Muscle of leg (tissue), 11 donors: ENCODE data around the gene SLIT3. TPM values are rescaled to one million over a fixed set of nuclear protein-coding genes. Genes with fewer than 3 reads are reported as not detected.
"Not testable (repeated sequence)": the region's sequence is repeated elsewhere in the genome, so short reads cannot be mapped to it uniquely, and the experiment has no call there.

Experiments used
- DNase-seq: peaks from one replicate; pipeline ENCODE4 v3.0.0; 2013
- H3K27ac ChIP-seq: one replicate; pipeline ENCODE4 v1.5.1; 2013; ENCODE audit warnings: mild to moderate bottlenecking, low read length, control low read depth
- H3K27me3 ChIP-seq: one replicate; pipeline ENCODE4 v1.6.1; 2013; ENCODE audit warnings: low read length; ENCODE audit not compliant: control insufficient read depth, insufficient read depth
- H3K36me3 ChIP-seq: one replicate; pipeline ENCODE4 v1.6.1; 2013; ENCODE audit warnings: low read length; ENCODE audit not compliant: control insufficient read depth, insufficient read depth
- H3K4me1 ChIP-seq: one replicate; pipeline ENCODE4 v1.6.1; 2013; ENCODE audit warnings: low read length; ENCODE audit not compliant: control insufficient read depth, insufficient read depth
- H3K4me3 ChIP-seq: one replicate; pipeline ENCODE4 v1.5.1; 2013; ENCODE audit warnings: low read length, control low read depth
- H3K9me3 ChIP-seq: replicated peaks from 2 replicates; pipeline ENCODE4 v1.6.1; 2013; ENCODE audit warnings: low read depth, low read length; ENCODE audit not compliant: control insufficient read depth
- WGBS: methylation state at CpG from one replicate; pipeline ENCODE4 v1.1.5; 2013; ENCODE audit warnings: missing lambda C conversion rate; ENCODE audit not compliant: insufficient coverage; 5-methylcytosine and 5-hydroxymethylcytosine counted together
- polyA plus RNA-seq, 8 donors: library from polyadenylated mRNA; unstranded; fragments of 120-200 nt; gene quantifications; one replicate each; pipeline versions ENCODE4 v1.2.1 to v1.2.3, GENCODE V29; 2013; ENCODE audit warnings: inconsistent platforms in 1 of 8, low replicate concordance in 1 of 8; ENCODE audit not compliant: insufficient read length in 8 of 8, insufficient read depth in 1 of 8
- total RNA-seq: library from RNA; stranded (reverse); fragments of 120-200 nt; gene quantifications from one replicate; pipeline ENCODE4 v1.2.4, GENCODE V29; 2013

The SLIT3 gene
- total and polyA plus RNA-seq, 9 donors: 5.2 to 36.4 (median 12.2) TPM

DNA sequence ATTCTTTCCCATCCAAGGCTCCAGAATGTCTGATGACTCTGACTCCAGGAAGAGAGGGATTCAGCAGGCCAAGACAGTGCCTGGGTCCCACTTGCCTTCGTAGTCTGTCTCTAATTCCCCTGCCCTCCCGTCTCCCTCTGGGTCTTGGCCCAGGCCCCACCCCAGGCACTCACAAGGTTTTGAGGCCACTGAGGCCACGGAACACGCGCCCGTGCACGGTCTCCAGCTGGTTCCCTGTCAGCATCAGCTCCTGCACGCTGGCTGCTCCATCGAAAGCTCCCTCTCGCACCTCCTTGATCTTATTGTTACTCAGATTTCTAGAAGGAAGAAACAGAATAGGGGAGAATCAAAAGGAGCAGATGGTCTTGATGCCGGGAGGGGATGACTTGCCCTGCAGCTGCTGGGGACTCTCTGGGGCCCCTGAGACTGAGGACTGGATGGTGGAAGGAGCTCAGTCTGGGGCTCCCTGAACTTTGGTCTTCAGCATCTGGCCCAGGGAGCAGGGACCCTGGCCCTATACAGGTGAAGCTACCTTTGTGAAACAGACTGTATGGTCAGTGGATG is 547.2 kb downstream of the SLIT3 start:
- Histone ChIP-seq H3K4me3 (no peak overlapping the region), H3K36me3 (no peaks in the 10 kb centered on the region), H3K27me3 (peaks cover 2% of the 10 kb centered on the region), H3K27ac (no peak overlapping the region), H3K4me1 (no peaks in the 10 kb centered on the region), H3K9me3 (no peaks in the 10 kb centered on the region)
- 82% methylated on average over 8 of the region's 11 CpGs for WGBS
- no peak for DNase-seq

DNA sequence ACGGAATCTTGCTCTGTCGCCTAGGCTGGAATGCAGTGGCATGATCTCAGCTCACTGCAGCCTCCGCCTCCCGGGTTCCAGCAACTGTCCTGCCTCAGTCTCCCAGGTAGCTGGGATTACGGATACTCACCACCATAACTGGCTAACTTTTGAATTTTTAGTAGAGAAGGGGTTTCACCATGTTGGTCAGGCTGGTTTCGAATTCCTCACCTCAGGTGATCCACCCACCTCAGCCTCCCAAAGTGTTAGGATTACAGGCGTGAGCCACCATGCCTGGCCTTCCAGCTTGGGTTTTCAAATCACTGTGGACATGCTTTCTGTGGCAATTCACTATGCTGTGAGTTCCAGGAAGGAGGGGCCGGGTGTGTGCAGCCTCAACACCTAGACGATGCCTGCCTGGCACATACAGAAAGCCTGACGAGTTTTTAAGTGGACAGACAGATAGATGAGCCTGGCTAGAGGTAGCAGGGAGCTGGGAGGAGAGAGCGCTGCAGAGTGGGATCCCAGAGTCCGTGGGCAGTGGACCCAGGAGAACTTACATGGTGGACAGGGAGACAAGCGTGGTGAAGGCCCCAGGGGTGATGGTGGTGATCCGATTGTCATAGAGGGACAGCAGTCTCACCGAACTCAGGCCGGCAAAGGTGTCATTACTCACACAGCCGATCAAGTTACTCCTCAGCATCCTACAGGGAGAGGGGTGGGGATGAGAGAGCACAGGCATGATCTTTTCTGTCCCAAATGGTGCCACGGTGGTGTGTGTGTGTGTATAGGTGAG is 548.3 kb downstream of the SLIT3 start:
- Histone ChIP-seq H3K36me3 (no peaks in the 10 kb centered on the region), H3K27me3 (peaks cover 2% of the 10 kb centered on the region), H3K4me3 (no peak overlapping the region), H3K9me3 (no peaks in the 10 kb centered on the region), H3K27ac (no peak overlapping the region), H3K4me1 (no peaks in the 10 kb centered on the region)
- 70% methylated on average over 8 of the region's 18 CpGs for WGBS
- DNase-seq: no peak

DNA sequence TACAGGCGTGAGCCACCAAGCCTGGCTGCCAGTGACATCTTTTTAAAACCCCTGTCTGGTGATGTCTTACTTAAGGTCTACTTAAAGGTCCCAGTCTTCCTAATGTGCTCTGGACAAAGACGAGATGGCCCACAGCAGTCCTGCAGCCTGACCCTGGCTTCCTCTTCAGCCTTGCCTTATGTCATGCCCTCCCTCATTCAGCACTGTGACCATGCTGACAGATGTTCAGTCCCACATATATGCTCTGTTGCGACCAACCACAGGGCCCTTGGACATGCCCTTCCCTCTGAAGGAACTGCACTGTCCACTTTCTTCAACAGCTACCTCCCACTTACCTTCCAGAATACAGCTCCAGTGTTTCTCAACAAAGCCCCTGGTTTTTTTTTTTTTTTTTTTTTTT is 548.9 kb downstream of the SLIT3 start:
- Histone ChIP-seq H3K4me3 (no peak overlapping the region), H3K27ac (no peak overlapping the region), H3K27me3 (peaks cover 2% of the 10 kb centered on the region), H3K9me3 (no peaks in the 10 kb centered on the region), H3K36me3 (no peaks in the 10 kb centered on the region), H3K4me1 (no peaks in the 10 kb centered on the region)
- DNase-seq: no peak
- WGBS: 90% methylated on average over 3 of the region's 3 CpGs

DNA sequence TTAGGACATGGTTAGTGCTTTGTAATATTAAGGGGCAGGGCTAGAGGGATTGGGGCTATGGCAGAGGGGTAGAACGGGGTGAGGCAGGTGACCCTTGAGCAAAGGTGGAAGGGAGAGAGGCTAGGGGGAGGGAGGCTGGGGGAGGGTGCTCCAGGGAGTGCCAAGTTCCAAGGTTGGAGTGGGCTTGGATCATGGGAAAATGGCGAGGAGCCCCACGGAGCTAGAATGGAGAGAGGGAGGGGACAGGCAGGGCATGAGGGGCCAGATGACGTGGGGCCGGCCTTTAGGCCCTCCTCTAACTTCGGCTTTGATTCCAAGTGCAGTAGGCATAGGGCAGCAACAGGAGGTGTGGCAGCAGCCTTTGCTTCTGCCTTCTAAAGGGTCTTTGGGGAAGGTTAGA is 550.0 kb downstream of the SLIT3 start:
- no peaks in the 10 kb centered on the region for H3K4me1 ChIP-seq
- no peak overlapping the region for H3K27ac ChIP-seq
- no peak for DNase-seq
- no peaks in the 10 kb centered on the region for H3K36me3 ChIP-seq
- WGBS: 75% methylated on average over 6 of the region's 6 CpGs
- H3K4me3 ChIP-seq: no peak overlapping the region
- H3K9me3 ChIP-seq: no peaks in the 10 kb centered on the region
- H3K27me3 ChIP-seq: peaks cover 1% of the 10 kb centered on the region

GRCh38 chr5:168749391-168750100 is 551.4 kb downstream of the SLIT3 start:
- no peaks in the 10 kb centered on the region for H3K36me3 ChIP-seq
- H3K9me3 ChIP-seq: no peaks in the 10 kb centered on the region
- no peak overlapping the region for H3K27ac ChIP-seq
- WGBS: 90% methylated on average over 6 of the region's 11 CpGs
- DNase-seq: no peak
- no peaks in the 10 kb centered on the region for H3K27me3 ChIP-seq
- no peak overlapping the region for H3K4me3 ChIP-seq
- H3K4me1 ChIP-seq: no peaks in the 10 kb centered on the region

DNA sequence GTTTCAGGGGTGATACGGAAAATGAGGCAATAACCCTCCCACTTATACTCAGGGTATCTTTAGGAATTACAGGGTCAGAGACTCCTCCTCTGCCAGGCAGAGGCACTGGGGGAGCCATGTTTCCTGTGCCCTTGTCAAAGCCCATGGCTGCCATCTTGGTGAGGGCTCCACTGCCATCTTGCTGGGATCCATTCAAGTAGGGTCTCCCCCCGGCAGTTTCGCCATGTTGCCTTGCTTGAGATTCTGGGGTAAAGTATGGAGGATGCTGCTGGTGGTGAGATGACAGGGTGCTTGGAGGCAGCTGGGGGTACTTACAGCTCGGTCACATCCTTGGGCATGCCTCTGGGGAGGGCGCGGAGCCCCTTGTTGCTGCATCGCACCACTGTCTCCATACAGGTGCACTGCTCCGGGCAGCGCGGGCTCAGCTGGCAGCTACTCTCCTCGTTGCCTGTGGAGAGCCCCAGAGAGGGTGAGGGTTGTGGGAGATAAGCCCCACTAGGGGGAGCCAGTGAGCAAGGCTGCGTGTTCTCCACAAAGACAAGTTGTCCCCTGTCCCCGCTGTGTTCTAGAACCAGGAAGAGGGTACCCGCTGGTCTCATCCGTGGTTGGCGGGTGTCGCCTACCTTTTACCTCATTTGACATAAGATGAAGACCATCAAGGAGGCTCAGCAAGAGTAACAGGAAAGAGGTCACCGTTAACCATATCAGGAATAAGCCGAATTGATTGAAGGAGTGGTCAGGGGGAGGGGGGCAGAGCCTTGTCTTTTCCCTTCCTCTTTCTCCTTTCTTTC is 552.8 kb downstream of the SLIT3 start:
- no peak for DNase-seq
- Histone ChIP-seq H3K4me3 (no peak overlapping the region), H3K9me3 (no peaks in the 10 kb centered on the region), H3K27ac (no peak overlapping the region), H3K4me1 (no peaks in the 10 kb centered on the region), H3K27me3 (no peaks in the 10 kb centered on the region), H3K36me3 (no peaks in the 10 kb centered on the region)
- 53% methylated on average over 6 of the region's 19 CpGs for WGBS

GRCh38 chr5:168746893-168747640 is 553.9 kb downstream of the SLIT3 start:
- Histone ChIP-seq H3K4me3 (no peak overlapping the region), H3K36me3 (no peaks in the 10 kb centered on the region)
- WGBS: 84% methylated on average over 10 of the region's 11 CpGs

GRCh38 chr5:168746126-168746892 is 554.6 kb downstream of the SLIT3 start:
- not testable (repeated sequence) for DNase-seq, H3K36me3 ChIP-seq, H3K9me3 ChIP-seq, H3K27me3 ChIP-seq, H3K27ac ChIP-seq, H3K4me1 ChIP-seq, H3K4me3 ChIP-seq
- WGBS: no CpG with 5 or more reads among the region's 10 CpGs

More at GRCh38 chr5:168746893-168747640, 553.9 kb downstream of the SLIT3 start:
- Histone ChIP-seq H3K27ac (no peak overlapping the region), H3K9me3 (no peaks in the 10 kb centered on the region), H3K4me1 (no peaks in the 10 kb centered on the region), H3K27me3 (no peaks in the 10 kb centered on the region)
- DNase-seq: no peak

DNA sequence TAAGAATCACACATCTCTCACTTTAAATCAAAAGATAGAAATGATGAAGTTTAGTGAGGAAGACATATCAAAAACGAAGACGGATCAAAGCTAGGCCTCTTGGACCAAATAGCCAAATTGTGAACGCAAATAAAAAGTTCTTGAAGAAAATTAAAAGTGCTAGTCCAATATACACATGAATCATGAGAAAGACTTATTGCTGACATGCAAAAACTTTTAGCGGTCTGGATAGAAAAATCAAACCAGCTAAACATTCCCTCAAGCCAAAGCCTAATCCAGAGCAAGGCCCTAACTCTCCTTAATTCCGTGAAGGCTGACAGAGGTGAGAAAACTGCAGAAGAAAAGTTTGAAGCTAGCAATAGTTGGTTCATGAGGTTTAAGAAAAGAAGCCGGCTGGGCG is 557.3 kb downstream of the SLIT3 start:
- Histone ChIP-seq H3K9me3 (no peaks in the 10 kb centered on the region), H3K36me3 (no peaks in the 10 kb centered on the region), H3K27ac (no peak overlapping the region), H3K27me3 (no peaks in the 10 kb centered on the region), H3K4me3 (no peak overlapping the region), H3K4me1 (no peaks in the 10 kb centered on the region)
- no CpG with 5 or more reads among the region's 7 CpGs for WGBS
- no peak for DNase-seq
